ENCODE measurements around the gene GPC6.
A peak's percentile ranks its signal among the peaks of the same experiment; 100 is the strongest.

Gene GPC6

GRCh38 chr13:93727211-93728141 is 500.9 kb downstream of the GPC6 start:
- no peaks in the 10 kb centered on the region for H3K9me3 ChIP-seq (ENCODE audit: control insufficient read depth, low read length)
- H3K27me3 ChIP-seq (replicated peaks; ENCODE audit: control insufficient read depth, insufficient read depth, low read length) = no peaks in the 10 kb centered on the region
- no peaks in the 10 kb centered on the region for H3K36me3 ChIP-seq (ENCODE audit: control insufficient read depth, insufficient read depth, low read length, severe bottlenecking)
- H3K4me3 ChIP-seq (ENCODE audit: low read length) = no peak overlapping the region
- H3K9ac ChIP-seq (ENCODE audit: low read length) = no peak overlapping the region
- peak; percentile 51 for DNase-seq (ENCODE audit: low read depth)
- H3K4me1 ChIP-seq (ENCODE audit: control insufficient read depth, insufficient read depth, low read length) = peaks cover 32% of the 10 kb centered on the region

- DNase-seq (ENCODE audit: low read depth) = no peak
- peaks cover 20% of the 10 kb centered on the region for H3K4me1 ChIP-seq (ENCODE audit: control insufficient read depth, insufficient read depth, low read length)
- no peak overlapping the region for H3K4me3 ChIP-seq (ENCODE audit: low read length)
- H3K9ac ChIP-seq (ENCODE audit: low read length) = no peak overlapping the region
- H3K36me3 ChIP-seq (ENCODE audit: control insufficient read depth, insufficient read depth, low read length, severe bottlenecking) = no peaks in the 10 kb centered on the region
- H3K27me3 ChIP-seq (replicated peaks; ENCODE audit: control insufficient read depth, insufficient read depth, low read length) = no peaks in the 10 kb centered on the region
- H3K9me3 ChIP-seq (ENCODE audit: control insufficient read depth, low read length) = no peaks in the 10 kb centered on the region
Measured at GRCh38 chr13:93729383-93729782, 502.8 kb downstream of the GPC6 start.

- Histone ChIP-seq H3K9ac (ENCODE audit: low read length) (no peak overlapping the region), H3K36me3 (ENCODE audit: control insufficient read depth, insufficient read depth, low read length, severe bottlenecking) (no peaks in the 10 kb centered on the region), H3K4me1 (ENCODE audit: control insufficient read depth, insufficient read depth, low read length) (peaks cover 16% of the 10 kb centered on the region), H3K9me3 (ENCODE audit: control insufficient read depth, low read length) (no peaks in the 10 kb centered on the region), H3K4me3 (ENCODE audit: low read length) (no peak overlapping the region), H3K27me3 (replicated peaks; ENCODE audit: control insufficient read depth, insufficient read depth, low read length) (no peaks in the 10 kb centered on the region)
- DNase-seq (ENCODE audit: low read depth) = peak; percentile 35
Measured at GRCh38 chr13:93730780-93731179, 504.2 kb downstream of the GPC6 start.

GRCh38 chr13:93732186-93732585 is 505.6 kb downstream of the GPC6 start:
- Histone ChIP-seq H3K27me3 (replicated peaks; ENCODE audit: control insufficient read depth, insufficient read depth, low read length) (no peaks in the 10 kb centered on the region), H3K9ac (ENCODE audit: low read length) (no peak overlapping the region), H3K9me3 (ENCODE audit: control insufficient read depth, low read length) (no peaks in the 10 kb centered on the region), H3K36me3 (ENCODE audit: control insufficient read depth, insufficient read depth, low read length, severe bottlenecking) (no peaks in the 10 kb centered on the region), H3K4me3 (ENCODE audit: low read length) (no peak overlapping the region), H3K4me1 (ENCODE audit: control insufficient read depth, insufficient read depth, low read length) (peaks cover 3% of the 10 kb centered on the region)
- DNase-seq (ENCODE audit: low read depth) = no peak

- Histone ChIP-seq H3K27me3 (replicated peaks; ENCODE audit: control insufficient read depth, insufficient read depth, low read length) (no peaks in the 10 kb centered on the region), H3K4me1 (ENCODE audit: control insufficient read depth, insufficient read depth, low read length) (no peaks in the 10 kb centered on the region), H3K9me3 (ENCODE audit: control insufficient read depth, low read length) (no peaks in the 10 kb centered on the region), H3K9ac (ENCODE audit: low read length) (no peak overlapping the region), H3K36me3 (ENCODE audit: control insufficient read depth, insufficient read depth, low read length, severe bottlenecking) (no peaks in the 10 kb centered on the region), H3K4me3 (ENCODE audit: low read length) (no peak overlapping the region)
- DNase-seq (ENCODE audit: low read depth) = peak; percentile 72
Measured at GRCh38 chr13:93736081-93736480, 509.5 kb downstream of the GPC6 start.

- no peak overlapping the region for H3K4me3 ChIP-seq (ENCODE audit: low read length)
- H3K27me3 ChIP-seq (replicated peaks; ENCODE audit: control insufficient read depth, insufficient read depth, low read length) = no peaks in the 10 kb centered on the region
- no peaks in the 10 kb centered on the region for H3K36me3 ChIP-seq (ENCODE audit: control insufficient read depth, insufficient read depth, low read length, severe bottlenecking)
- no peaks in the 10 kb centered on the region for H3K9me3 ChIP-seq (ENCODE audit: control insufficient read depth, low read length)
- H3K9ac ChIP-seq (ENCODE audit: low read length) = no peak overlapping the region
- no peaks in the 10 kb centered on the region for H3K4me1 ChIP-seq (ENCODE audit: control insufficient read depth, insufficient read depth, low read length)
- no peak for DNase-seq (ENCODE audit: low read depth)
Measured at GRCh38 chr13:93736909-93737308, 510.3 kb downstream of the GPC6 start.

- H3K4me3 ChIP-seq (ENCODE audit: low read length) = no peak overlapping the region
- H3K27me3 ChIP-seq (replicated peaks; ENCODE audit: control insufficient read depth, insufficient read depth, low read length) = no peaks in the 10 kb centered on the region
- no peaks in the 10 kb centered on the region for H3K9me3 ChIP-seq (ENCODE audit: control insufficient read depth, low read length)
- DNase-seq (ENCODE audit: low read depth) = peak; percentile 54
- no peak overlapping the region for H3K9ac ChIP-seq (ENCODE audit: low read length)
- H3K4me1 ChIP-seq (ENCODE audit: control insufficient read depth, insufficient read depth, low read length) = no peaks in the 10 kb centered on the region
- H3K36me3 ChIP-seq (ENCODE audit: control insufficient read depth, insufficient read depth, low read length, severe bottlenecking) = no peaks in the 10 kb centered on the region
Measured at GRCh38 chr13:93740334-93740733, 513.7 kb downstream of the GPC6 start.

GRCh38 chr13:93744033-93744432 is 517.4 kb downstream of the GPC6 start:
- no peaks in the 10 kb centered on the region for H3K27me3 ChIP-seq (replicated peaks; ENCODE audit: control insufficient read depth, insufficient read depth, low read length)
- H3K9ac ChIP-seq (ENCODE audit: low read length) = no peak overlapping the region
- no peaks in the 10 kb centered on the region for H3K36me3 ChIP-seq (ENCODE audit: control insufficient read depth, insufficient read depth, low read length, severe bottlenecking)
- H3K4me3 ChIP-seq (ENCODE audit: low read length) = no peak overlapping the region
- H3K9me3 ChIP-seq (ENCODE audit: control insufficient read depth, low read length) = no peaks in the 10 kb centered on the region
- no peak for DNase-seq (ENCODE audit: low read depth)
- H3K4me1 ChIP-seq (ENCODE audit: control insufficient read depth, insufficient read depth, low read length) = no peaks in the 10 kb centered on the region

- Histone ChIP-seq H3K27me3 (replicated peaks; ENCODE audit: control insufficient read depth, insufficient read depth, low read length) (no peaks in the 10 kb centered on the region), H3K36me3 (ENCODE audit: control insufficient read depth, insufficient read depth, low read length, severe bottlenecking) (no peaks in the 10 kb centered on the region), H3K9ac (ENCODE audit: low read length) (no peak overlapping the region), H3K4me1 (ENCODE audit: control insufficient read depth, insufficient read depth, low read length) (no peaks in the 10 kb centered on the region), H3K9me3 (ENCODE audit: control insufficient read depth, low read length) (no peaks in the 10 kb centered on the region), H3K4me3 (ENCODE audit: low read length) (no peak overlapping the region)
- DNase-seq (ENCODE audit: low read depth) = no peak
Measured at GRCh38 chr13:93744886-93745285, 518.3 kb downstream of the GPC6 start.

GRCh38 chr13:93745884-93746283 is 519.3 kb downstream of the GPC6 start:
- H3K9ac ChIP-seq (ENCODE audit: low read length) = no peak overlapping the region
- H3K4me1 ChIP-seq (ENCODE audit: control insufficient read depth, insufficient read depth, low read length) = no peaks in the 10 kb centered on the region
- no peaks in the 10 kb centered on the region for H3K9me3 ChIP-seq (ENCODE audit: control insufficient read depth, low read length)
- H3K4me3 ChIP-seq (ENCODE audit: low read length) = no peak overlapping the region
- no peaks in the 10 kb centered on the region for H3K36me3 ChIP-seq (ENCODE audit: control insufficient read depth, insufficient read depth, low read length, severe bottlenecking)
- DNase-seq (ENCODE audit: low read depth) = no peak
- H3K27me3 ChIP-seq (replicated peaks; ENCODE audit: control insufficient read depth, insufficient read depth, low read length) = no peaks in the 10 kb centered on the region

GRCh38 chr13:93746589-93746988 is 520.0 kb downstream of the GPC6 start:
- no peaks in the 10 kb centered on the region for H3K36me3 ChIP-seq (ENCODE audit: control insufficient read depth, insufficient read depth, low read length, severe bottlenecking)
- no peak for DNase-seq (ENCODE audit: low read depth)
- H3K4me1 ChIP-seq (ENCODE audit: control insufficient read depth, insufficient read depth, low read length) = no peaks in the 10 kb centered on the region
- H3K9ac ChIP-seq (ENCODE audit: low read length) = no peak overlapping the region
- H3K9me3 ChIP-seq (ENCODE audit: control insufficient read depth, low read length) = no peaks in the 10 kb centered on the region
- H3K27me3 ChIP-seq (replicated peaks; ENCODE audit: control insufficient read depth, insufficient read depth, low read length) = no peaks in the 10 kb centered on the region
- no peak overlapping the region for H3K4me3 ChIP-seq (ENCODE audit: low read length)

GRCh38 chr13:93750676-93751075 is 524.1 kb downstream of the GPC6 start:
- H3K27me3 ChIP-seq (replicated peaks; ENCODE audit: control insufficient read depth, insufficient read depth, low read length) = no peaks in the 10 kb centered on the region
- H3K9me3 ChIP-seq (ENCODE audit: control insufficient read depth, low read length) = no peaks in the 10 kb centered on the region
- H3K4me1 ChIP-seq (ENCODE audit: control insufficient read depth, insufficient read depth, low read length) = no peaks in the 10 kb centered on the region
- no peak overlapping the region for H3K4me3 ChIP-seq (ENCODE audit: low read length)
- no peaks in the 10 kb centered on the region for H3K36me3 ChIP-seq (ENCODE audit: control insufficient read depth, insufficient read depth, low read length, severe bottlenecking)
- no peak for DNase-seq (ENCODE audit: low read depth)
- no peak overlapping the region for H3K9ac ChIP-seq (ENCODE audit: low read length)

All from adipocyte (in vitro differentiated cells).